Skeletal muscle cell (primary cell): ENCODE data around the gene IBA57.
"Not testable (repeated sequence)": the region's sequence is repeated elsewhere in the genome, so short reads cannot be mapped to it uniquely, and the experiment has no call there.

Experiments
- DNase-seq: peaks from one replicate; pipeline ENCODE4 v3.0.0-alpha.2; 2010; ENCODE audit warnings: low read depth
- H3K4me3 ChIP-seq: 2 replicates; pipeline ENCODE4 v1.5.1; 2011; ENCODE audit warnings: low read depth, mild to moderate bottlenecking, control low read depth, low read length, moderate library complexity

Gene IBA57

GRCh38 chr1:228166170-228166936 is 749 bp downstream of the IBA57 start:
- peak; percentile 18 for DNase-seq
- peak overlapping the region; percentile 74 for H3K4me3 ChIP-seq

- H3K4me3 ChIP-seq = no peak overlapping the region
- no peak for DNase-seq
These were observed 3.1 kb downstream of the IBA57 start for GRCh38 chr1:228168563-228169270.

- H3K4me3 ChIP-seq = no peak overlapping the region
- DNase-seq = no peak
These were observed 3.7 kb downstream of the IBA57 start for GRCh38 chr1:228169345-228169744.

- no peak for DNase-seq
- no peak overlapping the region for H3K4me3 ChIP-seq
These were observed 5.1 kb downstream of the IBA57 start for GRCh38 chr1:228170666-228171065.

DNA sequence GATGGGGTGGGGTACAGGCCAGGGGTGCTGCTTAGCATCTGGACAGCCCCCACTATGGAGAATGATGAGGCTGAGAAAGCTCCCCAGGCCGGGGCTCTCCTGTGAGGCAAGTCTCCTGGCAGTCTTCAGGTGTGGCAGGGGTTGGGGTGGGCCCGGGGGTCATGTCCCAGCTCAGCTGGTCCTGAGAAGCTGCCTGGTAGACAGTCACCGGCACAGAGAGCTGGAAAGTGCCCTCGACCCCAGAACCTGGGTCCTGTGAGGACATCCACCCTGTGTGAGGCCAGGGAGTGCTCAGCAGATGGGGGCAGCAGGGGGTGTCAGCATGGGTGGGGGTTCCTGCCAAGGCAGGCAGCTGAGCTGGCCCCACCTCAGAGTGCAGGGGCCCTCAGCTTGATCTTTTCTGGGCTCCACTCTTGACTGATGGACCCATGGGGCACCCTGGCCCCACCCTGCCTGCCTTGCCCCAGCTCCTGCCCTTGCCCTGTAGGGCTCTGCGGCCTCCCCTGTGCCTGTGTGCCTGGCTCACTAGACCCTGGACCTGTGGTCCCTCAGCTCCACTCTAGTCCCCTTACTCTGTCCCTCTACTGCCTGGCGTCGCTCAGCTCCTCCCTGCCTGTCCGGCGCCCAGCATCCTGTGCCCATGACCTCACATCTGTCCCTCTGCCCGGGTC is 5.8 kb downstream of the IBA57 start:
- no peak overlapping the region for H3K4me3 ChIP-seq
- no peak for DNase-seq

DNA sequence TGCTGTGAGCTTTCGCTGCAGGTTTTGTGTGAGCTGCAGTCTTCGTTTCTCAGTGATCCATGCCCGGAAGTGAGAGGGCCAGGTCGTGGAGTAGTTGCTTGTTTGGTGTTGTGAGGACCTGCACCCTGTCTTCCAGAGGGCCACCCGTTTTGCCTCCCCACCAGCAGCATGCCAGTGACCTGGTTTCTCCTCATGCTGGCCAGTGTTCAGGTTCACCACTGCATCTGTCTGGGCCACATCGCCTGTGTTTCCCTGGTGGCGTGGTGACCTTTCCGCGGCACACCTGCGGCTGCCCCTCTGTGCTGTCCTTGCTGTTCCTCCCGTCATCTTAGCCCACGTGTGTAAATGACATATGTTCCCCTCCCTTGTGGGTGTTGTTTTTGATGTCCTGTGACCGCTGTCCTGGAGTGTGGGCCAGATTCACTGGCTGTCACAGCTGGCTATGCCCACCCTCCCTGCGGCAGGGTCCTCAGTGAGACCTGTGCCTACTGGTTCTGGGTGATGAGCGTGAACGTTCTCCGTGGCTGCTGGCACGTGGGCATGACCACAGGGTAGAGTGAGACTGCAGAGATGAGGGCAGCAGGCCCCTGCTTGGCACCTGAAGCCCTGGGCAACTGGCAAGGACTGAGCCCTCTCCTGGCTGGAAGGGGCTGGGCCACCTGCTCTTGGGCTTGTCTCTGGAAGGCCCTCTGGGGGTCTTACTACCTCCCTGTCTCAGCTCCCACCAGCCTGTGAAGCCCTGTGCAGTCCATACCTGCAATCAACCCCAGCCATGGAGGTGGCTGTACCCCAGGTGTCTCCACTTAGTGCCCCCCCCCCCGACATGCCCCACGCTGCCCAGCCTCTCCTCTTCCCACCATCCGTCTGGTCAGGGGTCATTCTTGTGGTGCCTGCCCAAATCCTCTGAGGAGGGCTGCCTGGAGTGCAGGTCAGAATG is 7.3 kb downstream of the IBA57 start:
- DNase-seq = no peak
- no peak overlapping the region for H3K4me3 ChIP-seq

GRCh38 chr1:228173528-228174481 is 8.2 kb downstream of the IBA57 start:
- H3K4me3 ChIP-seq, DNase-seq: not testable (repeated sequence)

GRCh38 chr1:228174482-228175315 is 9.1 kb downstream of the IBA57 start:
- H3K4me3 ChIP-seq = no peak overlapping the region
- no peak for DNase-seq

DNA sequence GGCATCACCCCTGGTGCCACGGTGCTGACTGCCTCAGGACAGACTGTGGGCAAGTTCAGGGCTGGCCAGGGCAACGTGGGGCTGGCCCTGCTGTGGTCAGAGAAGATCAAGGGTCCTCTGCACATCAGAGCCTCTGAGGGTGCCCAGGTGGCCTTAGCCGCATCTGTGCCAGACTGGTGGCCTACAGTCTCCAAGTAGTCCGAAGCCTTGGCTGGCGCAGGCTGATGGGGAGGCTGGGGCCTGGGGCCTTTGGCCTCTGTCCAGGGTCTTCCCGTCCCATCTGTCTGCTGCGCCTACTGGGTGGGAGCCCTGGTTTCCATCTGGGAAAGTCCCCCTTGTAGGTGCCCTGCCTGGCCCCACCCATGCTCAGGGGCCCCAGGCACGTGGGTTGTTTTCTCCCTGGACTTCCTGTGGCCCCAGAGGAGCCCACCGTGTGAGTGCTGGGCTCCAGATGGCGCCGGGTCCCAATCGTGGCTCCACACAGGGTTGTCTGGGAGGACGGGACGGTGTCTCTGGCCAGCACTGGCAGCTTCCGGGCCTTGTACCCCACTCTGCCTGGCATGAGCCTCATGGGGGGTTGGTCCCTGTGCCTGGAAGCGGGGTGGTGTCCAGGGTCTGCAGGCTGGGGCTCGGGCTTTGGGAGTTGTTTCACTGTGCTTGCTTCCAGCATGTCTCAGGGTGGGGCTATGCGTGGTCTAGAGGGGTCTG is 9.9 kb downstream of the IBA57 start:
- no peak overlapping the region for H3K4me3 ChIP-seq
- DNase-seq = no peak

DNA sequence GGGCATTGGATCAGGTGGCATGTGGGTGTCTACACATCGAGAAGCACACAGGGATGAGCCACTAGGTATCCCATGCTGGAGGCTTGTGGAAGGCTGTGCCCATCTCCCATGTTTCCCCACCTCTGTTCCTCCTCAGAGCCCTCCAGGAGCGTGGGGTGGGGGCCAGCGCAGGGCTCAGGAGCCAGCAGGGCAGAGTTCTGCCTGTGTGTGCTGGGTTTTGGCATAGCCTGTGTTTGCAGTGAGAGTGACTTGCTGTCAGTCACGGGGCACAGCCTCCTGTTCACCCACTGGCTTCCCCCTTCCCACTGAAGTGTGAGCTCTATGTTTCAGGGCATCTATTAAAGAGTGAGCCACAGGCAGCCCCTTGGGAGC is 10.4 kb downstream of the IBA57 start:
- DNase-seq = no peak
- no peak overlapping the region for H3K4me3 ChIP-seq

GRCh38 chr1:228176461-228177182 is 11.0 kb downstream of the IBA57 start:
- no peak for DNase-seq
- H3K4me3 ChIP-seq = no peak overlapping the region

DNA sequence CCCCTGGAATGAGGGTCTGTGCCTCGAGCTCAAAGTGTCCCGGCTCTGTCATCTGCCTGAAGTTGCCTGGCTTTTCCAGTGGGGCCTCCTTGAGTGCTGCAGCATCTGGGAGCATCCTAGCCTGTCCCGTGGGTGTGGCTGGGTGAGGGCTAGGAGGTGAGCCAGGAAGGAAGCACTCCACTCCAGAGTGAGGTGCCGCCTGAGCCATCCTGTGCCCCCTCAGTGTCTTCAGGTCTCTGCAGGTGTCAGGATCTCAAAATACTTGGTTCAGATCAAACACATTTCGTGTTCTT is 11.5 kb downstream of the IBA57 start:
- H3K4me3 ChIP-seq = no peak overlapping the region
- no peak for DNase-seq

DNA sequence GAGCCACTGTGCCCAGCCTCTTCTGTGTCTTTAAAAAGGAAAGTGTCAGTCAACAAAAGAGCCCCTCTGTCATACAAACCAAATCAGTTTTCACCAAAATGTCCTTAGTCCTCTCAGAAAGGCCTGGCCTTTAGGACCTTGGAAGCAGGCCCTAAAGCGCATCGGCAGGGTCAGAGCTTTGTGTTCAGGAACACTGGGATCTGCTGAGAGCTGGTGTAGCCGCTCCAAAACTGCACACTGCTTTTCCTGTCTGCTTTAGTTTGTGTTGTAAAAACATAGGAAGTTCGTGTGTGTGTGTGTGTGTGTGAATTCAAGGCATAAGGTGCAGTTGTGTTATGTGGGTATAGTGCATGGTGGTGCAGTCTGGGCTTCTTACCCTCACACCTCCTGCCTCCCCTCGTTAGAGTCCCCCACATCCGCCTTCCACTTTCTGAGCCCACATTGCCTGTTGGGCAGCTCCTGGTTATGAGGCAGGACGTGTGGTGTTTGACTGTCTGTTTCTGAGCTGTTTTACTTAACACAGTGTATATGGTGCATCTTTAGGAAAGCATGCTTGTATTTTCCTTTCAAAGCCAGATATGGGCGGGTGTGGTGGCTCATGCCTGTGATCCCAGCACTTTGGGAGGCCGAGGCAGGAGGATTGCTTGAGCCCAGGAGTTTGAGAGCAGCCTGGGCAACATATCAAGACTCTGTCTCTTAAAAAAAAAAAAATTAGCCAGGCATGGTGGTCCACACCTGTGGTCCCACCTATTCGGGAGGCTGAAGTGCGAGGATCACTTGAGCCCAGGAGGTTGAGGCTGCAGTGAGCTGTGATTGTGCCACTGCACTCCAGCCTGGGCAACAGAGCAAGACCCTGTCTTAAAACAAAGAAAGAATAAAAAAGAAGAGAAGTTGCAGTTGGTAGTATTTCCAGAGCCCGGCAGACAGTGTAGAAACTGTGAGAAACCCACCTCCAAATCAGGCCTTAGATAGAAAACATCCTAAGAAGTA is 12.4 kb downstream of the IBA57 start:
- DNase-seq = no peak
- H3K4me3 ChIP-seq = no peak overlapping the region

GRCh38 chr1:228178737-228179684 is 13.4 kb downstream of the IBA57 start:
- no peak overlapping the region for H3K4me3 ChIP-seq
- DNase-seq = no peak
